Spleen (tissue), 11 donors: ENCODE measurements around the gene MDGA2. TPM values are rescaled to one million over a fixed set of nuclear protein-coding genes. Genes with fewer than 3 reads are reported as not detected.

Experiments used
- DNase-seq: peaks from one replicate; pipeline ENCODE4 v3.0.0-alpha.2; 2020
- H3K27ac ChIP-seq, 8 donors: fragments of 200-600 bp; sonication (generic) in 7 of 8; 1 replicate in 4 of 8; 2 replicates in 4 of 8; pipeline versions ENCODE4 v1.5.0 to v1.8.0; 2016 to 2021; ENCODE audit warnings: inconsistent platforms in 4 of 8, mild to moderate bottlenecking in 4 of 8, moderate library complexity in 1 of 8
- H3K27me3 ChIP-seq, 7 donors: fragments of 200-600 bp; sonication (generic) in 6 of 7; replicated peaks in 1 of 7; 1 replicate in 4 of 7; 2 replicates in 3 of 7; pipeline versions ENCODE4 v1.5.0 to v1.8.0; 2016 to 2021; ENCODE audit warnings: inconsistent platforms in 3 of 7, mild to moderate bottlenecking in 1 of 7
- H3K36me3 ChIP-seq, 6 donors: fragments of 200-600 bp; sonication (generic) in 5 of 6; 1 replicate in 4 of 6; 2 replicates in 2 of 6; pipeline versions ENCODE4 v1.5.0 to v1.8.0; 2016 to 2021; ENCODE audit warnings: inconsistent platforms in 2 of 6
- H3K4me1 ChIP-seq, 6 donors: fragments of 200-600 bp; sonication (generic) in 5 of 6; 1 replicate in 3 of 6; 2 replicates in 3 of 6; pipeline versions ENCODE4 v1.5.0 to v1.8.0; 2016 to 2021; ENCODE audit warnings: inconsistent platforms in 3 of 6
- H3K4me3 ChIP-seq, 8 donors: fragments of 200-600 bp; sonication (generic) in 7 of 8; 1 replicate in 4 of 8; 2 replicates in 4 of 8; pipeline versions ENCODE4 v1.5.0 to v1.8.0; 2016 to 2021; ENCODE audit warnings: inconsistent platforms in 4 of 8, mild to moderate bottlenecking in 4 of 8, moderate library complexity in 2 of 8
- H3K9me3 ChIP-seq, 8 donors: fragments of 200-600 bp; sonication (generic) in 7 of 8; 1 replicate in 4 of 8; 2 replicates in 4 of 8; pipeline versions ENCODE4 v1.5.0 to v1.8.0; 2016 to 2021; ENCODE audit warnings: inconsistent platforms in 4 of 8
- POLR2A ChIP-seq, 3 donors: fragments of 450-650 bp; IDR thresholded peaks; one replicate each; pipeline ENCODE4 v1.5.1; 2017; ENCODE audit warnings: antibody characterized with exemption in 3 of 3, mild to moderate bottlenecking in 1 of 3
- POLR2AphosphoS5 ChIP-seq, 3 donors: sonication (generic); formaldehyde crosslinking; IDR thresholded peaks; one replicate each; pipeline ENCODE4 v1.5.1; 2017; ENCODE audit warnings: antibody characterized with exemption in 3 of 3
- WGBS, 5 donors: extraction: QIAGEN DNeasy Blood & Tissue Kit in 3 of 5; methylation state at CpG; one replicate each; pipeline versions ENCODE4 v1.1.5 to v1.1.7; 2013 to 2018; 5-methylcytosine and 5-hydroxymethylcytosine counted together
- intact Hi-C: fragments of 100-400 bp; cut with DNase I; formaldehyde crosslinking; loops from one replicate; pipeline ENCODE4 v1.15.0; 2023; ENCODE audit warnings: low total_unique reads
- polyA plus RNA-seq, 3 donors: library from polyadenylated mRNA; stranded (reverse); fragments of 200-250 nt; gene quantifications; one replicate each; pipeline ENCODE4 v1.2.1, GENCODE V29; 2013
- total RNA-seq, 7 donors: library from RNA; depleted of rRNA in 3 of 7; stranded (reverse); fragments of >200 nt in 3 of 7; fragmentation: NEBNext Ultra II Directional in 4 of 7; extraction: Animal tissue kit (Norgen Biotek cat#: 25700) in 4 of 7; gene quantifications; one replicate each; pipeline versions ENCODE4 v1.1.0 to v1.2.1, GENCODE V29; 2016 to 2021
- TF ChIP-seq, protein P1 (sequence below), 11 experiments: fragments of 200-600 bp in 7 of 11; fragments of 450-650 bp in 4 of 11; sonication (generic) in 4 of 11; IDR thresholded peaks in 8 of 11; conservative IDR thresholded peaks in 3 of 11; 1 replicate in 7 of 11; 2 replicates in 4 of 11; pipeline versions ENCODE4 v1.4.0 to v1.8.0; 2016 to 2021; ENCODE audit warnings: antibody characterized with exemption in 11 of 11, inconsistent platforms in 4 of 11, mild to moderate bottlenecking in 1 of 11
- donor health status: healthy with polysubstance abuse.
- donor health status: DM: no; HTN: no; CAD: no; lungs with moderate emphysema.
- donor health status: DM: no; HTN: no; CAD: no.
- donor health status: Bipolar disorder and iron deficiency.
- donor health status: healthy.
- donor health status: DM: no; HTN: no; CAD: no.
- donor health status: DM: yes; HTN: yes; CAD: no.

The MDGA2 gene
- total and polyA plus RNA-seq, 10 donors = 0.06 to 0.26 (median 0.07) TPM; not detected in 7

DNA sequence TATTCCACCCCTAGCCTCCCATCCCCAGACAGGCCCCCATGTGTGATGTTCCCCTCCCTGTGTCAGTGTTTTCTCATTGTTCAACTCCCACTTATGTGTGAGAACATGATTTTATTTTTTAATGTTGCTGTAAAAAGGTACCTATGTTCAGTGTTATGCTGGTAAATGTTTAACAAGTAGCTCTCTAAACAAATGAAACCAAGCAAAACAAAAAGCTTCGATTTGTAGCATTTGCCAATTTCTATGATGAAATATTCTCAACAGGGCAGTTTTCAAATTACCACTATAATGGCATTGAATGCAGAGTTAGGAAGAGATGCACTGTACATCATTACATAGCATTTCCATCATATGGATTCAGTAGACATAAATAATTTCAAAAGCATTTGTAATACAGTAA, 410.6 kb downstream of the MDGA2 start:
- WGBS, 5 donors = 69 to 85% (median 73%) methylated on average over 1 of the region's 1 CpG

GRCh38 chr14:47262801-47263200, 412.6 kb downstream of the MDGA2 start:
- no peak overlapping the region for H3K4me3 ChIP-seq
- no peaks in the 10 kb centered on the region for H3K36me3 ChIP-seq
- no peaks in the 10 kb centered on the region for H3K9me3 ChIP-seq
- DNase-seq = no peak
- H3K27me3 ChIP-seq = no peaks in the 10 kb centered on the region
- H3K27ac ChIP-seq = no peak overlapping the region
- WGBS, 5 donors = 81 to 91% (median 88%) methylated on average over 2 of the region's 2 CpGs
- no peak for TF ChIP-seq POLR2A (IDR thresholded peaks at IDR 0.05)
- intact Hi-C loops = no loop called here
- H3K4me1 ChIP-seq = no peaks in the 10 kb centered on the region

More for the DNA sequence above, 410.6 kb downstream of the MDGA2 start:
- no peak for DNase-seq
- Histone ChIP-seq H3K4me1 (no peaks in the 10 kb centered on the region), H3K27ac (no peak overlapping the region), H3K4me3 (no peak overlapping the region), H3K27me3 (no peaks in the 10 kb centered on the region), H3K36me3 (no peaks in the 10 kb centered on the region), H3K9me3 (no peaks in the 10 kb centered on the region)
- TF ChIP-seq, protein P1, sequence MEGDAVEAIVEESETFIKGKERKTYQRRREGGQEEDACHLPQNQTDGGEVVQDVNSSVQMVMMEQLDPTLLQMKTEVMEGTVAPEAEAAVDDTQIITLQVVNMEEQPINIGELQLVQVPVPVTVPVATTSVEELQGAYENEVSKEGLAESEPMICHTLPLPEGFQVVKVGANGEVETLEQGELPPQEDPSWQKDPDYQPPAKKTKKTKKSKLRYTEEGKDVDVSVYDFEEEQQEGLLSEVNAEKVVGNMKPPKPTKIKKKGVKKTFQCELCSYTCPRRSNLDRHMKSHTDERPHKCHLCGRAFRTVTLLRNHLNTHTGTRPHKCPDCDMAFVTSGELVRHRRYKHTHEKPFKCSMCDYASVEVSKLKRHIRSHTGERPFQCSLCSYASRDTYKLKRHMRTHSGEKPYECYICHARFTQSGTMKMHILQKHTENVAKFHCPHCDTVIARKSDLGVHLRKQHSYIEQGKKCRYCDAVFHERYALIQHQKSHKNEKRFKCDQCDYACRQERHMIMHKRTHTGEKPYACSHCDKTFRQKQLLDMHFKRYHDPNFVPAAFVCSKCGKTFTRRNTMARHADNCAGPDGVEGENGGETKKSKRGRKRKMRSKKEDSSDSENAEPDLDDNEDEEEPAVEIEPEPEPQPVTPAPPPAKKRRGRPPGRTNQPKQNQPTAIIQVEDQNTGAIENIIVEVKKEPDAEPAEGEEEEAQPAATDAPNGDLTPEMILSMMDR (IDR thresholded peaks at IDR 0.05 in 8 of 11, conservative IDR thresholded peaks at IDR 0.05 in 3 of 11) = no peak
- no peak for TF ChIP-seq POLR2A (IDR thresholded peaks at IDR 0.05)
- no peak for TF ChIP-seq POLR2AphosphoS5 (IDR thresholded peaks at IDR 0.05)
- intact Hi-C loops = no loop called here

DNA sequence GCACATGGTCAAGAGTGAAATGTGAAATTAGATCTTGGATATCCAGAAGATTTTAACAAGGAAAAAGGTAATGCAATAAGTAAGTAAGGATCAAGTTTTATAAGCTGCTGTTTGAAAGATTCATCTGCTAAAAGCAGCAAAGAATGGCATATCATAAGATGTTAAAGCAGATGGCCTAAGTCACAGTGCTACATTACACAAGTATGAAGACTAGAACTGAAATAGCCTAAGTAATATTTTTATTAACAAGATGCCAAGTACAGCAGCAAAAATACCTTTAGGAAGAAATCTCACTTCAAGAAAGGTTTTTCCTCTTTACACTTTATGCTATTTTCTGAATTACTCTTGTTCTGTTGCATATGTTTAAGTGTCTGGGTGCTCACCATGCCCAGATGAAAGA, 414.1 kb downstream of the MDGA2 start:
- Histone ChIP-seq H3K4me3 (no peak overlapping the region), H3K27ac (no peak overlapping the region), H3K36me3 (no peaks in the 10 kb centered on the region), H3K4me1 (no peaks in the 10 kb centered on the region), H3K27me3 (no peaks in the 10 kb centered on the region), H3K9me3 (no peaks in the 10 kb centered on the region)
- TF ChIP-seq POLR2A (IDR thresholded peaks at IDR 0.05) (no peak), POLR2AphosphoS5 (IDR thresholded peaks at IDR 0.05) (no peak)
- TF ChIP-seq, protein P1 (IDR thresholded peaks at IDR 0.05 in 8 of 11, conservative IDR thresholded peaks at IDR 0.05 in 3 of 11) = no peak
- no peak for DNase-seq
- intact Hi-C loops = no loop called here

DNA sequence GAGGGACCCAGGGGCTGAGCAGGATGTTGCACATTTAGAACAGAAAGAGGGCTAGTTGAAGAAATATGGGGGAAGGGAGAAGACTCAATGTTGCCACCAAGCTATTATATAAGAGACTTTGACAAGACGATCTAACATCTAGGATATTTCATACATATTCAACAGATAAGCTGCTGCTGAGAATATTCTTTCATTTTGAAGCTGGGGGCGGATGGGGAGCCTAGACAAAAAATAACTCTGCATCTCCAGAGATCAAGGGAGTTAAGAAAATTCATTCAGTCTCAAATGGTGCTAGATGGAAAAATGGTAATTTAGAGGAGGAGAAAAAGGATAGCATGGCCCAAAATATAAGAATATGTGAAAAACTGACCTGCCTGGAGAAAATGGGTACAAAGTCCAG, 415.6 kb downstream of the MDGA2 start:
- intact Hi-C loops = no loop called here
- no peak for DNase-seq
- Histone ChIP-seq H3K27ac (no peak overlapping the region), H3K36me3 (no peaks in the 10 kb centered on the region), H3K4me3 (no peak overlapping the region), H3K9me3 (peaks cover 0 to 11% (median 3%) of the 10 kb centered on the region in 8 donors), H3K27me3 (no peaks in the 10 kb centered on the region), H3K4me1 (no peaks in the 10 kb centered on the region)
- TF ChIP-seq, protein P1 (IDR thresholded peaks at IDR 0.05 in 8 of 11, conservative IDR thresholded peaks at IDR 0.05 in 3 of 11) = no peak
- TF ChIP-seq POLR2A (IDR thresholded peaks at IDR 0.05) (no peak), POLR2AphosphoS5 (IDR thresholded peaks at IDR 0.05) (no peak)
- 64 to 85% (median 77%) methylated on average over 2 of the region's 2 CpGs for WGBS, 5 donors

DNA sequence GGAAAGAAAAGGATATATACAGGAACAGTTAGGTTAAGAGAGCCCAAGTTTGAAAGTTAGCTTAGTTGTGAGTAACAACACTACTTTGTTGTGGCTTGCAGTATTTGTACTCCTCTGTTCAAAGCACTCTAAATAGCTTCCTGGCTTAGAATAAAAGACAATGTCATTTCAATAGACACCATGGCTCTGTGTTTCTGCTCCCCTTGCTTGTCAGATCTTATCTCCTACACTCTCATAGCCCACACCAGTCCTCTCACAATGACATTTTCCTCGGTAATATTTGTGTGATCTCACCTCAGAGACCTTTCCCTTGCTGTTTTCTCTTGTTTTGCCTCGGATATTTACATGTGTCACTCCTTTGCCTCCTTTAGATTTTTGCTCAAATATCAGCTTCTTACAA, 418.4 kb downstream of the MDGA2 start:
- H3K4me3 ChIP-seq = no peak overlapping the region
- H3K27ac ChIP-seq = no peak overlapping the region
- TF ChIP-seq POLR2A (IDR thresholded peaks at IDR 0.05) = no peak
- no peak for TF ChIP-seq POLR2AphosphoS5 (IDR thresholded peaks at IDR 0.05)
- TF ChIP-seq, protein P1 (IDR thresholded peaks at IDR 0.05 in 8 of 11, conservative IDR thresholded peaks at IDR 0.05 in 3 of 11) = no peak
- no peaks in the 10 kb centered on the region for H3K4me1 ChIP-seq
- no peaks in the 10 kb centered on the region for H3K36me3 ChIP-seq
- peaks cover 0 to 26% (median 19%) of the 10 kb centered on the region in 8 donors for H3K9me3 ChIP-seq
- no peaks in the 10 kb centered on the region for H3K27me3 ChIP-seq
- intact Hi-C loops = no loop called here
- DNase-seq = no peak
- 36 to 54% (median 39%) methylated on average over 2 of the region's 2 CpGs for WGBS, 5 donors
